HG03135 (cell line): ENCODE results near the gene DIAPH2.

Source experiments
- ATAC-seq: cut with Tn5 transposase; IDR thresholded peaks from one replicate; pipeline ENCODE4 v1.9.1; 2021; ENCODE audit warnings: mild to moderate bottlenecking, moderate library complexity; ENCODE audit not compliant: unreplicated experiment

DIAPH2 gene

DNA sequence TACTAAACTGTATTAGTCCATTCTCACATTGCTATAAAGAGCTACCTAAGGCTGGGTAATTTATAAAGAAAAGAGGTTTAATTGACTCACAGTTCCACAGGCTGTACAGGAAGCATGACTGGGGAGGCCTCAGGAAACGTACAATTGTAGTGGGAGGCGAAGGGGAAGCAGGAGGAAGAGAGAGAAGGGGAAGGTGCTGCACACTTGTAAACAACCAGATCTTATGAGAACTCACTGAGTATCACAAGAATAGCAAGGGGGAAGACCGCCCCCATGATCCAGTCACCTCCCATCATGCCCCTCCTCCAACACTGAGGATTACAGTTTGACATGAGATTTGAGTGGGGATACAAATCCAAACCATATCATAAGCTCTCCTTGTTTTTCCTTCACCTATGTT, 239.9 kb downstream of the DIAPH2 start:
- no peak for ATAC-seq

DNA sequence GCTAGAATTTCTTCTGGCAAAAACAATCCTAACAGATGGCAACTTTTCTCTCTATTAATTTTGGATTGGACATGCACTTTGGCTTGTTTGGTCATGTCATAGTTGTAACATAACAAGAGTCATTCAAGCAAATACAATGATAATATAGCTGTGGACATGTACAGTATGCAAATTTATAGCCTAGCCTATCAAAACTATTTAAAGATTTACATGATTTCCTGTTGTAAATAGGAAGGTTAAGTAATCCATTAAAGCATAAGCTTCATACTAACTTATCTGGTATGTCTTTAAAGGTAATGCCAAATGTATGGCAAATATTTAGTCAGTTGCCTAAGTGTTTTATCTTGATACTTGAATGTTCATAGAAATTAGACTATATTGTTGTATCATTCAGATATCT, 244.4 kb downstream of the DIAPH2 start:
- no peak for ATAC-seq

DNA sequence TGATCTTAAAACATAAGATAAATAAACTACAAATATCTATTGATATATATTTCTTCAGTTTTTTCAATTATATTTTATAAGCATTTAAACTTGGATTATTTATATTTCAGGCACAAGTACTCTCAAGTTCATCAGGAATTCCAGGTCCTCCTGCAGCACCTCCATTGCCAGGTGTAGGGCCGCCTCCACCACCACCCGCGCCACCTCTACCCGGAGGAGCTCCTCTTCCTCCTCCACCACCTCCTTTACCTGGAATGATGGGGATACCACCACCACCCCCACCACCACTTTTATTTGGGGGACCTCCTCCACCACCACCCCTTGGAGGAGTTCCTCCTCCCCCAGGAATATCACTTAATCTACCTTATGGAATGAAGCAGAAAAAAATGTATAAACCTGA, 273.1 kb downstream of the DIAPH2 start:
- ATAC-seq = no peak

DNA sequence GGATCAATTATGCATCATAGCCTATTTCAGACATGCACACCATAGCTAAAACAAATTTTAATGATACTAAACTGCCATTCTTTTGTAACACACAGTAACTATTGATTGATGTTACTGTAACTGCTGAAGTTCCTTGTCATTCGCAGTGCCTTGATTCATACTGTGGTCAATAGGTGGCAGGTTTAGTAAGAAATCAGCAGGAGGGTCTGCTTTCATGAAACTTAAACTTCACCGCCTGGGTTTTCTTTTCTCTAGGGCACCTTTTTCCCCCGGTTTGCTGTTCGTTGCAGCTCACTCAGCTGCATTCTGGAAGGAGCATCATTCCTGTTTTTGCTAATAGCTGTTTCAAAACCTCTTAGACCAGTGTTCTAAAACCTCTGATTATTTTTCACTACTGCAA, 287.2 kb downstream of the DIAPH2 start:
- ATAC-seq = no peak

DNA sequence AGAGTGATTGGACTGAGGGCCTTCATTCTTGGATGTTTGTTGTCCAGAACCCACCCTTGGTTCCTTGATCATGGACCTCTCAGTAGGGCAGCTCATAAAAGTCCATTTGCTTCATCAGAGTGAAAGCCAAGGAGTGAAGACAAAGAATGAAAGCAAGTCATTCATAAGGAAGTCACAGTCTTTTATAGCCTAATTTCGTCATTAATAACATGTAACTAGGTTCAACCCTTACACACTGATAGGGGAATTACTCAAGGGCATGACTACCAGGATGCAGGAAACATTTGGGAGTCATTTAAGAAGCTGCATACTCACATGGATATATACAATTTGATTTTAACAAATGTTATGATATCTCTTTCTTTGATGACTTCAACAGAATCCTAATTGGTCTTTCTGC, 294.3 kb downstream of the DIAPH2 start:
- no peak for ATAC-seq

DNA sequence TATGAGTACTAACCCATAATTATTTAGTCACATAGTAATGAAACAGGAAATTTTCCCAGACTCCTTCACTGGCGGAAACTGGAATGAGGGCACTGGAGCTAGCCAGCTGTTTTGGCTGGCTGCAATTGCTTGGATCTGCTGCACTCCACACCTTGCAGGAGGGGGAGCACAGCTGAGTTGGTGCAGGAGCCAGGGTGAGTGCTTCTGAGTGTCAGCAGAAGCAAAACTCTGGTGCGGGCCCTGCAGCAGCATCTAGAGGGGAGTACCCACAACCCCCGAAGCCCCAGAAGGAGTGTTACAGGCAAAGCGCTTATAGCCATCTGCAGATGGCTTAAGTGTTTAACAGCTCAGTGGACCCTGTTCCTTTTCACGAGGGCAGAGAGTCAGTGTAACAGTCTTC, 295.1 kb downstream of the DIAPH2 start:
- no peak for ATAC-seq

DNA sequence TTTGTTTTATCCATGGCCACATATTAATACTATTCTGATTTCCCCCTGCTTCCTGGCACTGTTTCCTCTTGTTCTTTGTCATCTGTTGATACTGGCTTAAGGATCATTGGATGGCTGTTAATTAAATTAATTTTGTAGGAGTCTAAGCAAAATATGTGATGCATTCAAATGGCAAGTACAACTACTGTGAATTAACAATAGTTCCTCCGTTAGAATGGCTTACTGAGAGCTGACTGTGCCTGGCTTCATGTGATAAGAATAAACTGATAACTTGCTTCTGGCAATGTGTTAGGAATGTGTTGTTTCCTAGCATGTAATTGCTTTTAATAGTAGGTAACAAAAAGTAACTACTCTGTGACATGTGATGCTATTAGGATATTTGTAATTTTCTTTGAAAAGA, 297.5 kb downstream of the DIAPH2 start:
- no peak for ATAC-seq

DNA sequence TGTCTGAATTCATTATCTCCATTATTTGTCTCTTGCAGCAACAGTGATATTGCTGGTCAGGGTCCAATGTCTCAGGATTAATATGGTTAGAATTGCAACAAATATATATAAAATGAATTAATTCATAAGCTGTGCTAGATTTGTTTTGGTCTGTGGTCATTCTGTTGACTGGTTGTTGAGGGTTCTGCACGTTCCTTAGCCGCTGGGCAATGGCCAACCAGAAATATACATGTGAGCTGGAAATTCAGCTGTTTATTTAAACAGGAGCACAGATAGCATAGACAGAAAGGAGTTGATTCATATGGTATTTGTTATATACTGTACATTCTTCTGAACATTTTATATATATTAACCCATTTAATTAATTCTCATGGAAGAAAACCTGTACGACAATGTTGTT, 299.9 kb downstream of the DIAPH2 start:
- ATAC-seq = no peak

DNA sequence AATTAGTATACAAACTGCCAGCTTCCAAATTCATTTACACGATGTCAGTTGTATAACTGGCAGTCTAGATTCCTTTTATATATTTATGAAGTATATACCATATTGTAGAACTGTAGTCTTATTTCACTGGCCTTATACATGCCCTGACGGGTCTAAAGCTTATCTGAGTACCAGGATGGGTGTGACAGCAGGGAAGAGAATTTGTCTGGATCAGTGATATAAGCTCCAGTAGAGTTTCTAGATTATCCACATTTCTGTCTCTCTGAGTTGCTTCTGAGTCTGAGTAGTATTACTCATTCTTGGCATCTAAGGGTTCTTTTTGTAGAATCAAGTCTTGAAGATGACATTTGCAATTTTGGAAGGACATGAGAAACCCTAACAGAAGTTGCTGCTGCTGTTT, 300.4 kb downstream of the DIAPH2 start:
- ATAC-seq = no peak

DNA sequence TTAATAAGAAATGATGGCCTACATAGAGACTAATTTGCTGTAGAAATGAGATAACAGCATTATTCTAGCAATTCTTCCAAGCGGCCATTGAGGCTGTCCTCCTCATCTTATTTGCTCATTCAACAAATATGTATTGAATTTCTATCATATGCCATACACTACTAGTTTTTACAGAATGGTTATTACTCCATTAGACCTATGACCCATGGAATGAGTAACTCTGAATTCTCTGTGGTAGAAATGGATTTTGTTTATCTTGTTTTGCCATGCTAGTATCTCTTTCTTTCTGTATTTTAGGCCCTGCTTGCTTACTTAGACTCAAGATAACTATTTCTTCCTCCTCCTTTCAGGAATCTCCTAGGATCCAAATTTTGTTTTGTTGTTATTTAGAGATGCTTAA, 302.6 kb downstream of the DIAPH2 start:
- no peak for ATAC-seq

DNA sequence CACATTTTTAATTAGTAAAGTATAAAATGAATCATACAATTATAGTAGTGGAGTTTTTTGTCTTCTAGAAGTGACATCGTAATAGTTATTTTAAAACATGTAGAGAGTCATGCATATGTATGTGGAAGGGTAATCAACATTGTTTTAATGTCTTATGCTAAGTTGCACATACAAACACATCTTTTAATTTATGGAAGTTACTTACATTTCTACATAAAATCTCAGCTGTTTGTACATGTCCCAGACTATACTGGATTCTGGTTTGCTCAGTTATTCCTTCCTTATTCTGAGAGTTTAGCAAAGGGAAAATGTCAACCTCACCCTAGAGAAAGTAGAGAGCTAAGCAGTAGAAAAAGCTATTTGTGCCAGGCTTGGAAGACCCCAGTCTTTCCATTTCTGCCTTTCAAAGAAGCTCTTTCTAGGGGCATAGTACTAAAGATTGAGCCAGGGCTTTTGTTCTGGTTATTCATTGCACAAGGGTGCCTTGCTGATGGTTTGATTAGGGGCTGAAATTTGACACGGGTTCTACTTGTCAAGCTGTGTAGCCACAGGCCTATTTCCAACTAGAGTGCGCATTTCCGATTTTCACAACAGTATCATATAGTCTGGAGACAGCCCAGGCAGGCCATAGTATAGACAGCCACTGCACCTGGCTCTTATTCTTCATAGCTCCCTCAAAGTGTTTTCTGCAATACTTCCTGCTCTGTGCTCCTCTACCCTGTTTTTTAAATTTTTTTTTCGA, 305.4 kb downstream of the DIAPH2 start:
- ATAC-seq = no peak

DNA sequence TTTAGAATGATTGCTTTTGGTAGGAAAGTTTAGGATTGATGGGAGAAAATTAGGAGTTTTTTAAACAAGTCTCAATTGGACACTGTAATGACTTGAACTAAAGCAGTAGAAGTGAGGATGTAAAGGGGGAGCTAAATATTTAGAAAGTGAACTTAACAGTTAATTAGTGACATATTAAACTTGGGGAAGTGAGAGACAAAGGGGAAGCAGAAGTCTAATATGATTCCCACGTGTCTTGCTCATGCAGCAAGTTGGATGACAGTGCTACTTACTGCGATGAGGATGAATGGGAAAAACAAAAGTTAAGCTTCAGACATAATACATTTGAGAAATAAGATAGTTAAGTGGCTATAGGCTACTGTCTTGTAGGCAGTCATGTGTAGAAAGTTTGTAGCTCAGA, 309.5 kb downstream of the DIAPH2 start:
- no peak for ATAC-seq

DNA sequence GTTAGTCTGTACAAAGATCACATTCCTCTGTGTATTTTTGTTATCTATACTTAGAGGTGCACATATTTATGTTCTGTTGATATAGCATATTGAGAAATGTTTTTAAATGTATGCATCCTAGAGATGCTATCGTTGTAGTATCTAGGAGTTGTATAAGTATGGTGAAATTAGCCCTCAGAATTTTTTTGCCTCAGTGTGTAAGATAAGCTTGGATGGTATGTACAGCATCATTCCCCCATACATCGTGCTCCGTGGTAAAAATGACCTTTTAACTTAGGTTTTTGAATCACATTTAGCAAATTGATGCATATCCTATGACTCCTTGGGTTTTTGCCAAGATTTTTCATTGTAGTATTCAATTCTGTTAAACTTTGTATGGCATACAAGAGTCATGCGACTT, 312.6 kb downstream of the DIAPH2 start:
- ATAC-seq = no peak

DNA sequence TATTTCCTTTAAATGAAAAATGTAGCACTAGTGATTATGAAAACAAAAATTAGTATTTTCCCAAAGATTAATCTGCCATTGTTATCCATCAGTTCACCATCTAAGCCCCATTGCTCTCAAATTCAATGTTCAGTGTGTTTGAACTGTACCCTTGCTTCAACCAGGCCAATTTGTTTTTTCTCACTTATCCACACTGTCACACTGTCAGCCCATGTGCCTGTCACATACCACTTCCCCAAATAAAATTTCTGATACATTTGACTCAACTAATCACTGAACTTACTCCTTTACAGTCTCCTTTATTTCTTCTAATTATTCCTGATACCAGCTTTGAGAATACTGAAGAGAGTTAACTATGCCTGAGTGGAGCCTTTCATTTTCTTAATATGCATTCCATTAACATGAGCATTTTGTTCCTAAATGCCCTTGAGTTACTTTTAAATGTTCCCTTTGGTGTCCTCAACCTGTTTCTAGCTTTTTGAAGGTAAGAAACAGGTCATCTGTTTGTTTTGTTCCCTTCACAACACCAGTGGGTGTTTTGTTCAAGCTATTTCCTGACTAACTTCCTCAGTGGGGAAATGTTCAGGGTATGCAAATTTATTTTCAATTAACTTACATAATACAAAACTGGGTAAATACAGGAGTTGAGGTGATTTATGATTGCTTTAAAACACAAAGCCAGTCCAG, 316.2 kb downstream of the DIAPH2 start:
- no peak for ATAC-seq

DNA sequence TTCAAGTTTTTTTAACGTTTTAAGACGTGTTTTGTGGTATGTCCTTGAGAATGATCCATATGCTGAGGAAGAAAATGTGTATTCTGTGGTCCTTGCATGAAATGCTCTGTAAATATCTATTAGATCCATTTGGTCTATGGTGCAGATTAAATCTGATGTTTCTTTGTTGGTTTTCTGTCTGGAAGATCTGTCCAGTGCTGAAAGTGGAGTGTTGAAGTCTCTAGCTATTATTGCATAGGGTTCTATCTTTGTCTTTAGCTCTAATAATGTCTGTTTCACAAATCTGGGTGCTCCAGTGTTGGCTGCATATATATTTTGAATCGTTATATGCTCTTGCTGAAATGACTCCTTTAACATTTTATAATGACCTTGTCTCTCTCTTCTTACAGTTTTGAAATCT, 321.5 kb downstream of the DIAPH2 start:
- ATAC-seq = no peak

DNA sequence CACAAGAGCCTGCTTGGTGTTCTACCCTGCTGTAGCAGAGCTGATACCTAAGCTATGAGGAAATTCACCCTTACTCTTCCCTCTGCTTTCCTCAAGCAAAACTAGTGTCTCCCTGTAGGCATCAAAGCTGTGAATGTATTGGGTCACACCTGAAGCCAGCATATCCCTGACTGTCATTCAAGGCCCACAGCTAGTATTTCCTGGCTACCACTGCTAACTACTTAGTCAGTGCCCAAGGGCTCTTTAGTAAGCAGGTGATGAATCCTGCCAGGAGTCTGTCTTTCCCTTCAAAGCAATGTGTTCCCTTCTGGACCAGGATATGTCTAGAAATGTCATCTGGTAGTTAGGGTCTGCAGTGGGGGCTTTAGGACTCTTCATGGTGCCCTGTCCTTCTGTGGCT, 324.7 kb downstream of the DIAPH2 start:
- no peak for ATAC-seq

DNA sequence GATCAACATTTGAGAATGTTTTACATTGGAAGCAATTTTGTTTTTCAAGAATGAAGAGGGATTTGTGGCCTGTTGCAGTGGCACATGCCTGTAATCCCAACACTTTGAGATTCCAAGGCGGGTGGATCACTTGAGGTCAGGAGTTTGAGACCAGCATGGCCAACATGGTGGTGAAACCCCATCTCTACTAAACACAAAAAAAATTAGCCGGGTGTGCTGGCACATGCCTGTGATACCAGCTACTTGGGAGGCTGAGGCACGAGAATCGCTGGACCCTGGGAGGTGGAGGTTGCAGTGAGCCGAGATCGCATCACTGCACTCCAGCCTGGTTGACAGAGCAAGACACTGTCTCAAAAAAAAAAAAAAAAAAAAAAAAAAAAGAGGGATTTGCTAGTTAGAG, 326.9 kb downstream of the DIAPH2 start:
- ATAC-seq = no peak

DNA sequence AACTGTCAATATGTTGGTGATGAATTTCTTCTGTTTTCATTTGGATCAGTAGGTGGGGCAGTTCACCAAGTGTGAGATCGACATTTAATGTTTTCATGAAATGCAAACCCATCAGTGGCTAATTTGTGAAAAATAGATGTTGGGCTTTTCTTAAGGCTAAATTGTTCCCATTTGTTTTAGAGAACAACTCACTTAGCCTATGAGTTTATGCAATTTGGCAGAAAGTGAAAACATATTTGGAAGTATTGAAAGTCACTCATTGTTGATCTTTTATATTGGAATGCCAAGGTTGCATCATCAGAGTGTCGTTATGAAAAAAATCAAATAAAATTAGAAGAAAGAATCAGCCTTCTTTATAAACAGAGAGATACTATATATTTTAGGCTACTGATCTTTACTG, 331.5 kb downstream of the DIAPH2 start:
- no peak for ATAC-seq

DNA sequence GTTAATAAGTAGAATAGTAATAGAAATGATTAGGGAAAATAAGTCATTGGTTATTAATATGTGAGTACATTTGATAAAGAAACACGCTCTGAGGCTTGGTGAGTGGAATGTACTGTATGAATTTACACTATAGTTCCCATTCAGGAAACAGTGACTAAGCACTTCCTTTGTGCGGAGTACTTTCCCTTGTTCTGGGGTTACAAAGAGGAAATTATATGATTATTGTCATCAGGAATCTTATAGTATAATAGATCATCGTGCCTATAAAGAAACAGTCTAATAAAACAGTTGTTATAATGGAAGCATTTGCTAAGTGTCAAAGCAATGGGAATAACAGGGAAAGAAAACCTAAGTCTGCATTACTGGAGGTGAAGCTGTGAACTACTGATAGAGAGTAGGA, 337.0 kb downstream of the DIAPH2 start:
- no peak for ATAC-seq

DNA sequence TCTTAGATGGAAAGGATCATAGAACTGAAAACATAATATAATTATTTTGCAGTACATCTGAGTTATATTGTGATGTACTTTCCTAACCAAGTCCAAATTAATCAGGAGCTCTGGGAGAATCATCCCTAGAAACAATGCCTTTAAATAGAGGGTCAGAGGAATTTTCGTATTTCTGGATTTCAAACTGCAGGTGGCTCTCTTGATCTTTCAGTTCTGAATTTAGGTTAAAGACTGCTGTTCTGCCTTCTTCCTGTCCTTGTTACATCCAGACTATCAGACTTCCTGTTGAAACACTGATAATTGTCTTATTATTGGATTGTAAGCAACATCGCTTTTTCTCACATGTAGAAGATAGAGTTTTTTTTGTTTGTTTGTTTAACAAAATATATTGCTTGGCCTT, 341.8 kb downstream of the DIAPH2 start:
- no peak for ATAC-seq

DNA sequence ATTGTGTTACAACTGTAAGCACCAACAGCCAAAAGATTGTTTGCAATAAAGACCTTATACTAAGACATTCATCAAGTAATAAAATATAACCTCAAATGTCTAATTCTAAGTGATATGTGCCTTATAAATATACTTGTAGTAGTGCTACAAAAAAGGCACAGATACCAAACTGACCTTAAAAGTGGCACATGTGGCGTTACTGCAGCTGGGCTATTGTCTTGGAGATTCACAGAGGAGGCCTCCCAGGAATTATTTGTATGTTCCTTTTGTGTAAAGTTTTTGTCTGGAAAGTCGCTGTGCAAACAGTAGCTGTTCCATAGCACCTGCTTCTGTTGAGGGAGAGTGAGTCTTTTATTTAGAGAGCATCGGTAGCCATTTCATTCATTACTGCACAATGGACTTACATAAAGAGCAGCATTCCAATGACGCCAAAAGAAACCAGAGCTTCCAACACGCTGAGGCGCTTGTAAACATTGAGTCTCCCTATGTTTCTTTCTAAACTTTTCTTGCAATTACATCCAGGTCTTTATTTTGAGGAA, 342.8 kb downstream of the DIAPH2 start:
- ATAC-seq = no peak

DNA sequence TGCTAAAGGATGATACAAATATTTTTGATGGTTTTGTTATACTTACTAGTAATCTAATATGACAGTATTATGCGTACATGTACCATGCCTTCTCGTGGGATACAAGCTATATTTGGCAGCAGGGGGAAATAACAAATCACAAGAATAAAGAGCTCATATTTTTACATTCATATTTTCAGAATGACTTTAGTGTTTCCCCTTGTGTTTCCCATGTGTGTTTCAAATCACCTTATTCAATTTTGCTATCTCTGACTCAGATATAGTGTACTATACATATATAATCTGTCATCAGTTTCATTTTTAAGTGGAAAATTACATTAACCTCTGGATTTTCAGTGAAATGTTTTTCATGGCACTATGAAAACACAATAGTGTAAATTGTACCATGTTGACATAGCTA, 345.8 kb downstream of the DIAPH2 start:
- no peak for ATAC-seq

DNA sequence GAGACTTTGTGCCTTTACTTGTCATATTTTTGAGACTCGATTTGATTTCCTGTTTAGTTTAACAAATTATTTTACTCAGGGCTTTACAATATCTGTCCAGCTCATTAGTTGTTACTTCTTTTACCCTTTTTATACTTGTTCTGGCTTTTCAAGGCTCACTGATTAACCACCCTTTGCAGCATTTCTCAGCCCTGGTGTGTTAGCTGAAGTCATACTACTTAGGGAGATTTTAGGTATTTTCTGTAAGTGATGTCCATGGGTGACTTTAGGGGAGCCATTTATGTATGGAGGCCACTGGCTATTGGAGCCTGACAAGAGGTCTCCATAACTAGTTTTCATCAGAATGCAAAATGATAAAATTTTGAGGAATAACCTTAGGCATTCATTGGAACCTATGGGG, 346.3 kb downstream of the DIAPH2 start:
- ATAC-seq = no peak
